Testis (tissue), 3 donors: ENCODE data around the gene CHST9. TPM values are rescaled to one million over a fixed set of nuclear protein-coding genes. Genes with fewer than 3 reads are reported as not detected.

Experiments used
- DNase-seq: peaks from one replicate; pipeline ENCODE4 v3.0.0-alpha.2; 2019
- H3K27ac ChIP-seq, 2 donors: fragments of 200-600 bp; sonication (generic); one replicate each; pipeline ENCODE4 v1.5.1; 2019
- H3K27me3 ChIP-seq: fragments of 200-600 bp; sonication (generic); one replicate; pipeline ENCODE4 v1.5.1; 2019
- H3K36me3 ChIP-seq: fragments of 200-600 bp; sonication (generic); one replicate; pipeline ENCODE4 v1.5.1; 2017; ENCODE audit warnings: low read depth; ENCODE audit errors: missing control alignments
- H3K4me1 ChIP-seq: fragments of 200-600 bp; sonication (generic); one replicate; pipeline ENCODE4 v1.5.1; 2019
- H3K4me3 ChIP-seq, 2 donors: fragments of 200-600 bp; sonication (generic); one replicate each; pipeline ENCODE4 v1.5.1; 2017 to 2019
- H3K9me3 ChIP-seq: fragments of 200-600 bp; sonication (generic); one replicate; pipeline ENCODE4 v1.5.1; 2017
- CTCF ChIP-seq, 3 experiments: fragments of 450-650 bp in 2 of 3; fragments of 200-600 bp in 1 of 3; sonication (generic) in 1 of 3; IDR thresholded peaks; one replicate each; pipeline ENCODE4 v1.5.1; 2016 to 2019; ENCODE audit warnings: antibody characterized with exemption in 3 of 3, mild to moderate bottlenecking in 2 of 3, moderate library complexity in 1 of 3
- POLR2A ChIP-seq: fragments of 450-650 bp; IDR thresholded peaks from one replicate; pipeline ENCODE4 v1.6.1; 2017; ENCODE audit warnings: antibody characterized with exemption, mild to moderate bottlenecking, moderate library complexity
- WGBS, 2 donors: methylation state at CpG; one replicate each; pipeline ENCODE4 v1.1.5; 2018; 5-methylcytosine and 5-hydroxymethylcytosine counted together
- intact Hi-C: fragments of 100-400 bp; cut with DNase I; formaldehyde crosslinking; loops from one replicate; pipeline ENCODE4 v1.15.1; 2023; ENCODE audit warnings: low total_unique reads
- polyA plus RNA-seq: library from polyadenylated mRNA; stranded (reverse); fragments of 350-450 nt; fragmentation: Illumina TruSeq; extraction: RNeasy Lipid Tissue Mini Kit (QIAGEN cat#74804); gene quantifications from one replicate; pipeline ENCODE4 v1.2.3, GENCODE V29; 2014; ENCODE audit warnings: low read depth, low replicate concordance; ENCODE audit not compliant: insufficient read depth
- total RNA-seq, 2 donors: library from RNA; depleted of rRNA; stranded (reverse); fragments of >200 nt; gene quantifications; one replicate each; pipeline ENCODE4 v1.2.3, GENCODE V29; 2016

The CHST9 gene
- total and polyA plus RNA-seq, 3 donors from 2014 or later: 9.6 to 25.5 (median 20.9) TPM

- WGBS, 2 donors: 86 to 89% methylated on average over 4 of the region's 4 CpGs
- H3K27me3 ChIP-seq: no peaks in the 10 kb centered on the region
- intact Hi-C loops: no loop called here
- no peaks in the 10 kb centered on the region for H3K4me1 ChIP-seq
- H3K36me3 ChIP-seq: no peaks in the 10 kb centered on the region
- no peak overlapping the region for H3K4me3 ChIP-seq
- TF ChIP-seq POLR2A (no peak), CTCF (IDR thresholded peaks at IDR 0.05) (no peak)
- no peak overlapping the region for H3K27ac ChIP-seq
- H3K9me3 ChIP-seq: no peaks in the 10 kb centered on the region
- no peak for DNase-seq
Observed at GRCh38 chr18:27136208-27136535, 48.9 kb downstream of the CHST9 start.

GRCh38 chr18:27135504-27136207 is 49.5 kb downstream of the CHST9 start:
- intact Hi-C loops: no loop called here
- 58 to 74% methylated on average over 7 of the region's 7 CpGs for WGBS, 2 donors
- Histone ChIP-seq H3K4me3 (no peak overlapping the region), H3K9me3 (no peaks in the 10 kb centered on the region), H3K36me3 (no peaks in the 10 kb centered on the region), H3K27ac (no peak overlapping the region), H3K27me3 (no peaks in the 10 kb centered on the region), H3K4me1 (no peaks in the 10 kb centered on the region)
- TF ChIP-seq CTCF (IDR thresholded peaks at IDR 0.05) (no peak), POLR2A (no peak)
- no peak for DNase-seq

- Histone ChIP-seq H3K4me3 (no peak overlapping the region), H3K27ac (no peak overlapping the region), H3K27me3 (no peaks in the 10 kb centered on the region), H3K36me3 (no peaks in the 10 kb centered on the region), H3K4me1 (no peaks in the 10 kb centered on the region), H3K9me3 (no peaks in the 10 kb centered on the region)
- 86 to 94% methylated on average over 7 of the region's 7 CpGs for WGBS, 2 donors
- no peak for DNase-seq
- intact Hi-C loops: no loop called here
- TF ChIP-seq CTCF (IDR thresholded peaks at IDR 0.05) (no peak), POLR2A (no peak)
Observed at GRCh38 chr18:27130065-27130630, 55.0 kb downstream of the CHST9 start.

GRCh38 chr18:27124196-27124595 is 60.9 kb downstream of the CHST9 start:
- no peak overlapping the region for H3K27ac ChIP-seq
- no peaks in the 10 kb centered on the region for H3K4me1 ChIP-seq
- no peak overlapping the region for H3K4me3 ChIP-seq
- intact Hi-C loops: no loop called here
- H3K36me3 ChIP-seq: no peaks in the 10 kb centered on the region
- no peak for DNase-seq
- no peaks in the 10 kb centered on the region for H3K9me3 ChIP-seq
- 48 to 65% methylated on average over 1 of the region's 1 CpG for WGBS, 2 donors
- no peaks in the 10 kb centered on the region for H3K27me3 ChIP-seq
- TF ChIP-seq POLR2A (no peak), CTCF (IDR thresholded peaks at IDR 0.05) (no peak)

GRCh38 chr18:27121108-27121507 is 64.0 kb downstream of the CHST9 start:
- no peaks in the 10 kb centered on the region for H3K9me3 ChIP-seq
- 88% methylated on average over 1 of the region's 1 CpG for WGBS, 2 donors
- no peak overlapping the region for H3K27ac ChIP-seq
- no peaks in the 10 kb centered on the region for H3K4me1 ChIP-seq
- no peak for DNase-seq
- intact Hi-C loops: no loop called here
- no peaks in the 10 kb centered on the region for H3K36me3 ChIP-seq
- H3K4me3 ChIP-seq: no peak overlapping the region
- no peaks in the 10 kb centered on the region for H3K27me3 ChIP-seq
- TF ChIP-seq CTCF (IDR thresholded peaks at IDR 0.05) (no peak), POLR2A (no peak)
